ENCODE data around the gene PDE6B. TPM values are rescaled to one million over a fixed set of nuclear protein-coding genes. Genes with fewer than 3 reads are reported as not detected.
A peak's percentile ranks its signal among the peaks of the same experiment; 100 is the strongest.

Gene PDE6B
- total RNA-seq, 4 donors from 2014 or later, result 0.32 to 5.6 (median 2.9) TPM

DNA sequence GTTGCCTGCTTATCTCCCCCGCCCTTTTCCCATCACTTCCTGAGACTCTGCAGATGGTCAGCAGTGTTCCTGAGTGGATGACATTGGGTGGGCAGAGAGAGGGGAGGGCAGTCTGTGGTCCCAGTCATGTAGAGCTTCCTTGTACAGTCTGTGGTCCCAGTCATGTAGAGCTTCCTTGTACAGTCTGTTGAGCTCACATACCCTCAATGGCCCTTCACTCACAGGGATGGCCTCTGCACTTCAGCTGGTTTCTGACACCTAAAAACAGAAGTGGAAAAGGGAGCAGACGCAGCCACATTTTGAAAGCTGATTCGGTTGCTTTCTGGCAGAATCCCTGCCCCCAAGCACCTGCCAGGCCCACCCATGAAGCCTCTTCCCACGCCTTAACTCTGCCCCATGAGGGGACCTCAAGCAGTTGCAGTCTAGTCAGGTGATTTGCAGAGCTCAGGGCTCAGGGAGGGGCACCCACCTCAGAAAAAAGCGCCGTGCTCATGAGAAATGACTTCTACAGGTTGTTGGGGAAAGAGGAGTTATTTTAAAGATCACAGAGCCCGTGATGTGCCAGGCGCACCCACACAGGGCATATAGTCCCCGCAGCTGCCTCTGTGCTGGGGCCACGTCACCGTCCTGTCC lies 45.7 kb upstream of the PDE6B start:
- TF ChIP-seq CTCF (IDR thresholded peaks at IDR 0.05), result no peak
- ATAC-seq (ENCODE audit: low FRiP score), result peak; percentile 23
- DNase-seq (ENCODE audit: low spot score), result no peak

- TF ChIP-seq CTCF (IDR thresholded peaks at IDR 0.05), result no peak
- DNase-seq (ENCODE audit: low spot score) (no peak), ATAC-seq (ENCODE audit: low FRiP score) (no peak)
These were observed 44.2 kb upstream of the PDE6B start for GRCh38 chr4:581181-581580.

DNA sequence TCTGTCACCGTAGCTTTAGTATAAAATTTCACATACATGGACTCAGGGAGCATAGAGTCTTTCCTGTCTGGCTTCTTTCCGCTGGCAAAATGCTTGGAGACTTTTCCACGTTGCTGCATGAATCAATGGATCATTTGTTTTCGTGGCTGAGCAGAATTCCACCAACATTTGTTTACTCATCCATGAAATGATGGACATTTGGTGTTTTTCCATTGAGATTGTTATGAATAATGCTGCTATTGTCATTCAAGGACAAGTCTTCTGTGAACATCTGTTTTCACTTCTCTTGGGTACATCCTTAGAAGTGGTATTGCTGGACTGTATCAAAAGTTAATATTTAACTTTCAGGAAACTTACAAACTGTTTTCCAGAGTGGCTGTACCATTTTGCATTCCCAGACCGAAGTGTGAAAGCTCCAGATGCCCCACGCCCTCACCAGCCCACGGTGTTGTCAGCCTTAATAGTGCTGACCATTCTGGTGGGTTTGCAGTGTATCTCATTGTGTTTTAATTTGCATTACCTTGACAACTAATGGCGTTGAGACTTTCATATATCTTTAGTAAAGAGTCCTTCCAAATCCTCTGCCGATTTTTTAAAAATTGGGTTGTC lies 43.5 kb upstream of the PDE6B start:
- no peak for DNase-seq (ENCODE audit: low spot score)
- no peak for ATAC-seq (ENCODE audit: low FRiP score)
- no peak for TF ChIP-seq CTCF (IDR thresholded peaks at IDR 0.05)

DNA sequence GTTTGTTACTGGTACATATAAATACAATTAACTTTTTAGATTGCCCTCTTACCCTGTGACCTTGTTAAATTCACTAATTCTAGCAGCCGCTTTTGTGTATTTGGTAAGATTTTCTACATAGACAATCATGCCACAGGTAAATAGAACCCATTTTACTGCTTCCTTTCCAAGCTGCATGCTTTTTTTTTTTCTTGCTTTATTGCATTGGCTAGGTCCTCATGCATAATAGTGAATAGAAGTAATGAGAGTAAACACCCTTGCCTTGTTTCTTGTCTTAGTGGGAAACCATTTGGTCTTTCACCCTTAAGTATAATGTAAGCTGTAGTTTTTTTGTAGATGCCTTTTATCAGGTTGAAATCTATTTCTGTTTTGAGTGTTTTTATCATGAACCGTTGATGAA lies 41.6 kb upstream of the PDE6B start:
- TF ChIP-seq CTCF (IDR thresholded peaks at IDR 0.05), result no peak
- DNase-seq (ENCODE audit: low spot score), result no peak
- ATAC-seq (ENCODE audit: low FRiP score), result no peak

- DNase-seq (ENCODE audit: low spot score) (no peak), ATAC-seq (ENCODE audit: low FRiP score) (no peak)
- TF ChIP-seq CTCF (IDR thresholded peaks at IDR 0.05), result no peak
These were observed 37.6 kb upstream of the PDE6B start for GRCh38 chr4:587671-588350.

- no peak for TF ChIP-seq CTCF (IDR thresholded peaks at IDR 0.05)
- no peak for DNase-seq (ENCODE audit: low spot score)
- ATAC-seq (ENCODE audit: low FRiP score), result no peak
These were observed 37.0 kb upstream of the PDE6B start for GRCh38 chr4:588351-588849.

All from omental fat pad (tissue), 4 donors.